HG03135 (cell line): Measurements from ENCODE around the gene TRHDE.

Experiments
- ATAC-seq: cut with Tn5 transposase; IDR thresholded peaks from one replicate; pipeline ENCODE4 v1.9.1; 2021; ENCODE audit warnings: mild to moderate bottlenecking, moderate library complexity; ENCODE audit not compliant: unreplicated experiment

The TRHDE gene

GRCh38 chr12:72717036-72717435 is 444.9 kb downstream of the TRHDE start:
- no peak for ATAC-seq
